Gastrocnemius medialis (tissue), 4 donors: ENCODE results near the gene FUT1. TPM values are rescaled to one million over a fixed set of nuclear protein-coding genes. Genes with fewer than 3 reads are reported as not detected.

Source experiments
- ATAC-seq, 2 donors: fragments of 150-250 bp; one replicate each; pipeline ENCODE4 v1.9.1; 2016
- DNase-seq, 2 donors: peaks; one replicate each; pipeline ENCODE4 v3.0.0-alpha.2; 2019
- H3K27ac ChIP-seq, 4 donors: fragments of 200-600 bp; sonication (generic); 1 replicate in 1 of 4; 2 replicates in 3 of 4; pipeline ENCODE4 v1.5.1; 2016 to 2018; ENCODE audit warnings: mild to moderate bottlenecking in 2 of 4, moderate library complexity in 1 of 4
- H3K27me3 ChIP-seq, 3 donors: fragments of 200-600 bp; sonication (generic) in 2 of 3; 1 replicate in 1 of 3; 2 replicates in 2 of 3; pipeline versions ENCODE4 v1.5.1 to v1.6.0; 2016 to 2019; ENCODE audit warnings: mild to moderate bottlenecking in 1 of 3, moderate library complexity in 1 of 3
- H3K36me3 ChIP-seq, 2 donors: fragments of 200-600 bp; sonication (generic) in 1 of 2; one replicate each; pipeline ENCODE4 v1.5.1; 2017 to 2018
- H3K4me1 ChIP-seq, 2 donors: fragments of 200-600 bp; sonication (generic) in 1 of 2; one replicate each; pipeline ENCODE4 v1.5.1; 2016 to 2017; ENCODE audit warnings: mild to moderate bottlenecking in 2 of 2
- H3K4me3 ChIP-seq, 4 donors: fragments of 200-600 bp; sonication (generic) in 3 of 4; 1 replicate in 1 of 4; 2 replicates in 3 of 4; pipeline ENCODE4 v1.5.1; 2016 to 2019; ENCODE audit warnings: mild to moderate bottlenecking in 2 of 4
- H3K9me3 ChIP-seq, 3 donors: fragments of 200-600 bp; sonication (generic) in 2 of 3; 1 replicate in 1 of 3; 2 replicates in 2 of 3; pipeline ENCODE4 v1.5.1; 2016 to 2019
- POLR2A ChIP-seq, 2 donors: fragments of 450-650 bp; IDR thresholded peaks; one replicate each; pipeline ENCODE4 v1.6.1; 2017; ENCODE audit warnings: antibody characterized with exemption in 2 of 2, mild to moderate bottlenecking in 2 of 2, moderate library complexity in 2 of 2
- in situ Hi-C, 4 donors: fragments of 200-750 bp; cut with MboI; loops; one replicate each; pipeline versions ENCODE4 v1.15.0 to v1.8.0; 2017; ENCODE audit warnings: low sequenced_read_pairs in 4 of 4
- intact Hi-C: fragments of 100-400 bp; cut with DNase I; formaldehyde crosslinking; loops from one replicate; pipeline ENCODE4 v1.15.1; 2023; ENCODE audit warnings: low total_unique reads
- total RNA-seq, 4 donors: library from RNA; depleted of rRNA; stranded (reverse); fragments of >200 nt; gene quantifications; one replicate each; pipeline versions ENCODE4 v1.1.0 to v1.2.3, GENCODE V29; 2016
- TF ChIP-seq, protein P1 (sequence below), 5 experiments: fragments of 450-650 bp in 3 of 5; fragments of 200-600 bp in 2 of 5; sonication (generic) in 2 of 5; IDR thresholded peaks in 4 of 5; conservative IDR thresholded peaks in 1 of 5; 1 replicate in 4 of 5; 2 replicates in 1 of 5; pipeline ENCODE4 v1.5.1; 2016 to 2019; ENCODE audit warnings: antibody characterized with exemption in 5 of 5, mild to moderate bottlenecking in 3 of 5, moderate library complexity in 3 of 5

FUT1 gene
- total RNA-seq, 4 donors from 2014 or later, result 0.61 to 1.3 (median 0.98) TPM

DNA sequence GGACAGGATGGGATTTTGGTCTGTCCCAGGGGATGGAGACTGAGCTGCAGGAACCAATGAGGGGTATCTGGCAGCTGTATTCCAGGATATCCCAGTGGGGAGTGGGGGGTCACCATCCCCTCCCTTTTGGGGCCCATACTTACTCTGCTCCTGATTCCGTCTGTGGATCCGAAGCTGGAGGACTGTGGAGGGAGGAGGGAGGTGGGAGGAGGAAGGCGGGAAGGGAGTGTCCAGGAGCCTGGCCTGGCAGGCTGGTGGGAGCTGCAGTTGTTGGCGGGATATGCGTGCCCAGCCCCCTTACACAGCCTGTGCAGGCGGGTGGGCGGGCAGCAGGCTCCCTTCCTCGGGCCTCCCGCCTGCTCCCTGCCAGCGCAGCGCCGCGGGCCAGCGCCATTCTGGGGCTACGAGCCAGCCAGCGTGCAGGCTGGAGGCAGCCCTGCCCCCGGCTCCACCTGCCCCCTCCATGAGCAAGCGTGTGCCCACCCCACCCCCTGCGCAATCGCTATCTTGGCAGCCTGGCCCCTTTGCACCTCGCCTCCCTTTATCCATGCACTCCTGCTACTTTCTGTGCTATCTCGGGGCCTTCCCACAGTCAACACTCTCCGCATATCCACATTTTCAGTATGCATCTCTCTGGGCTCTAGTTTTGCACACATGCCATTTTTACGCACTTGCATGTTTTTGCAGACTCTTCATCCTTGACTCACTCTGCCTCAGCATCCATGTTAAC lies 35.7 kb downstream of the FUT1 start:
- Histone ChIP-seq H3K27ac (peak overlapping the region; percentile 88 to 98 (median 94)), H3K4me1 (peaks cover 52 to 57% of the 10 kb centered on the region in 2 donors), H3K36me3 (no peaks in the 10 kb centered on the region), H3K27me3 (no peaks in the 10 kb centered on the region), H3K4me3 (peak overlapping the region; percentile 5 to 33 (median 20)), H3K9me3 (no peaks in the 10 kb centered on the region)
- TF ChIP-seq, protein P1, sequence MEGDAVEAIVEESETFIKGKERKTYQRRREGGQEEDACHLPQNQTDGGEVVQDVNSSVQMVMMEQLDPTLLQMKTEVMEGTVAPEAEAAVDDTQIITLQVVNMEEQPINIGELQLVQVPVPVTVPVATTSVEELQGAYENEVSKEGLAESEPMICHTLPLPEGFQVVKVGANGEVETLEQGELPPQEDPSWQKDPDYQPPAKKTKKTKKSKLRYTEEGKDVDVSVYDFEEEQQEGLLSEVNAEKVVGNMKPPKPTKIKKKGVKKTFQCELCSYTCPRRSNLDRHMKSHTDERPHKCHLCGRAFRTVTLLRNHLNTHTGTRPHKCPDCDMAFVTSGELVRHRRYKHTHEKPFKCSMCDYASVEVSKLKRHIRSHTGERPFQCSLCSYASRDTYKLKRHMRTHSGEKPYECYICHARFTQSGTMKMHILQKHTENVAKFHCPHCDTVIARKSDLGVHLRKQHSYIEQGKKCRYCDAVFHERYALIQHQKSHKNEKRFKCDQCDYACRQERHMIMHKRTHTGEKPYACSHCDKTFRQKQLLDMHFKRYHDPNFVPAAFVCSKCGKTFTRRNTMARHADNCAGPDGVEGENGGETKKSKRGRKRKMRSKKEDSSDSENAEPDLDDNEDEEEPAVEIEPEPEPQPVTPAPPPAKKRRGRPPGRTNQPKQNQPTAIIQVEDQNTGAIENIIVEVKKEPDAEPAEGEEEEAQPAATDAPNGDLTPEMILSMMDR (IDR thresholded peaks at IDR 0.05 in 4 of 5, conservative IDR thresholded peaks at IDR 0.05 in 1 of 5), result no peak
- no peak for TF ChIP-seq POLR2A (IDR thresholded peaks at IDR 0.05)
- intact Hi-C loops (loop anchor here (5.0 kb wide), 2 partner anchors 69 to 156 kb away; partner anchors contain the start of genes CA11 and PPP1R15A), in situ Hi-C loops (loop anchor here in 1 of 4 donors (10.0 kb wide), 1 partner anchor 62 kb away; no protein-coding TSS in a partner anchor)
- ATAC-seq (no peak), DNase-seq (peak in 1 of 2 donors; percentile 56)

DNA sequence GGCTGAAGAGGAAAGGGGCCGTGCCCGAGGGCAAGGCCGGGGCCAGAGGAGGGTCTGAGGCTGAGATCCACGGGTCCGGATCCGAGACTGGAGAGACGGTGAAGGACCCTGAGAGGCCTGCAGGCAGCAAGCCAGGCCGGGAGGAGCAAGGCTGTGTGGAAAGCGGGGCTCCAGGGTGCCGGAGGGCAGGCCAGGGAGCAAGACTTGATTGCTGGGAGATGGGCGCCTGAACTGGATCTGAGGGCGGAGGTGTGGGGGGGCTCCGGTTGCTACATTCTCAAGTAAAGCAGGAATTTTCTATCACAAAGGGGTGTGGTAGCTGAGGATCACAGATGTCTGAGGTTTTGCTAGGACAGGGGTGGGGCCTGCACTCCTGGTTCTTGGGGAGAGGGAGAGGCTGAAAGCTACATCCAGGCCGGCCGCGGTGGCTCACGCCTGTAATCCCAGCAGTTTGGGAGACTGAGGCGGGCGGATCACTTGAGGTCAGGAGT lies 36.7 kb downstream of the FUT1 start:
- no peaks in the 10 kb centered on the region for H3K27me3 ChIP-seq
- peaks cover 52 to 57% of the 10 kb centered on the region in 2 donors for H3K4me1 ChIP-seq
- peak overlapping the region in 3 of 4 donors; percentile 44 to 65 (median 61) for H3K4me3 ChIP-seq
- intact Hi-C loops (loop anchor here (5.0 kb wide), 2 partner anchors 68 to 157 kb away; partner anchors contain the start of genes CA11 and PPP1R15A), in situ Hi-C loops (loop anchor here in 1 of 4 donors (10.0 kb wide), 1 partner anchor 61 kb away; no protein-coding TSS in a partner anchor)
- DNase-seq (peak in 1 of 2 donors; percentile 32), ATAC-seq (no peak)
- H3K27ac ChIP-seq, result peak overlapping the region; percentile 88 to 98 (median 94)
- H3K9me3 ChIP-seq, result no peaks in the 10 kb centered on the region
- TF ChIP-seq, protein P1 (IDR thresholded peaks at IDR 0.05 in 4 of 5, conservative IDR thresholded peaks at IDR 0.05 in 1 of 5), result no peak
- TF ChIP-seq POLR2A (IDR thresholded peaks at IDR 0.05), result no peak
- no peaks in the 10 kb centered on the region for H3K36me3 ChIP-seq

DNA sequence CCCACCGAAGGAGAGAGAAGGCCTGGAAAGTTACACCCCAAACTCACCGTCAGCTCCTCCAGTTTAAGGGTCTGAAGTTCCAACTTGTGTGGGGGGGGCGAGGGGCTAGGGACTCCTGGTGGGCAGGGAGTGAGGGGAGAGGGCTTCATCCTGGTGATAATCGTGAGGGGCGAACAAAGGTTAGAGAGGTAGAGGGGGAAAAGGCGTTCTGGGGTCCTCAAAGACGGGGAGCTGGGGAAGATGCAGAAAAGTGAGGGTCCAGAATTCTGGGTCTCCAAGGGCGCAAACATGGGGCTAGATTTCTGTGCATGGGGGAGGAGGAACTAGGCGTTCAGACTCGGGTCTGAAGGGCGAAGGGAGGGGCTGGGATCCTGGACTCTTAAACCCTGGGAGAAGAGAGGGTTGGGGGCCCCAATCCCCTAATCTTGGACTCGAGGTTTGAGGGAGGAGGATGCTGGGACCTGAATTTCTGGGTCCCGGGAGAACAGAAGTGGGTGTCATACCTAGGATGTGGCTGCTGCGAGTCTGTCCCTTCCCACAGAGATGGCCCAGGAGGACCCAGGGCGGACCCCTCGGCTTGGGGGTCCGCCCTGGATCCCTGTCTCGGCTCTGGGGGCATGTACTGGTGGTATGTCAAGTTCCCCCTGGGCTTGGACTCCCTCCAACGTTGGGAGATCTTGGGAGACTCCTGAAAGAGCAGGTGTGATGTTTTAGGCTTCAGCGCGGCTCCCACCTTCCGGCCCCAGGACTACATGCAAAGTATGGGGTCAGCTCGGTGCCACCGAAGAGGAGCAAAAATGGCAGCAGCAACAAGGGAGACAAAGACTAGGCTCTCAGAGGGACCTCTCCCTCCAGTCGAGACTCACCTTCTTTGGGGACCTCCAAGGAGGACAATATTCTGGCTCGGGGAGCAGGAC lies 37.4 kb downstream of the FUT1 start:
- ATAC-seq (no peak), DNase-seq (no peak)
- TF ChIP-seq, protein P1 (IDR thresholded peaks at IDR 0.05 in 4 of 5, conservative IDR thresholded peaks at IDR 0.05 in 1 of 5), result no peak
- TF ChIP-seq POLR2A (IDR thresholded peaks at IDR 0.05), result no peak
- Histone ChIP-seq H3K36me3 (no peaks in the 10 kb centered on the region), H3K27me3 (no peaks in the 10 kb centered on the region), H3K4me3 (peak overlapping the region; percentile 44 to 65 (median 54)), H3K9me3 (no peaks in the 10 kb centered on the region), H3K4me1 (peaks cover 47 to 52% of the 10 kb centered on the region in 2 donors), H3K27ac (peak overlapping the region; percentile 88 to 98 (median 94))
- intact Hi-C loops, result loop anchor here (5.0 kb wide), 3 partner anchors 38 to 157 kb away; partner anchors contain the start of genes CA11 and PPP1R15A
- in situ Hi-C loops, result loop anchor here in 1 of 4 donors (10.0 kb wide), 1 partner anchor 60 kb away; no protein-coding TSS in a partner anchor
